GM21447 (cell line): ENCODE data around the gene POU2F1.
"Not testable (repeated sequence)": the region's sequence is repeated elsewhere in the genome, so short reads cannot be mapped to it uniquely, and the experiment has no call there.

Source experiments
- ATAC-seq: cut with Tn5 transposase; IDR thresholded peaks from one replicate; pipeline ENCODE4 v1.9.1; 2021; ENCODE audit not compliant: unreplicated experiment

Gene POU2F1

DNA sequence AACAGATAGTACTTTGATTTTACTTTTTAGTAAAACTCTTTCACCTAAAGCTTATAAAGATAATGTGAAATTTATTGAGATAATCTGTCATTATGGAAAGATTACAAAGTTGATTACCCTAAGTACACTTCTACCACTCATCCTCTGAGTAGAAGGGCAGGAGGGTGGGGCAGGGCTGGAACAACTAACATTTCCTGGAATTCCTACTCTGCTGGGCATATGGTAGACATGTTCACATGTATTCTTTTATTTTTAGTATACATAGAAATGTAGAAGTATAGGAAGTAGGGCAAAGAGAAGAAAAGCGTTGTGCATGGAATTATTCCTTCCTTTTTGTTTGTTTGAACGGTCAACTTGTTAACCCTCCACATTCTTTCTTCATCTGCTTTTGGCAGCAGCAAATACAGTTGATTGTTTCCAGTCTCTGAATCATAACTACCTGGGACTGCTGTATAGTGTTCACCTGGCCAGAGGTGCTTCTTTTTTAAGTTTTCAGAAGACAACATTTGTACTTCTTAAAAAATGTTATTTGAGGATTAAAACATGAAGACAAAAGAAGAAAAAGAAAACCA is 85.1 kb downstream of the POU2F1 start:
- no peak for ATAC-seq

DNA sequence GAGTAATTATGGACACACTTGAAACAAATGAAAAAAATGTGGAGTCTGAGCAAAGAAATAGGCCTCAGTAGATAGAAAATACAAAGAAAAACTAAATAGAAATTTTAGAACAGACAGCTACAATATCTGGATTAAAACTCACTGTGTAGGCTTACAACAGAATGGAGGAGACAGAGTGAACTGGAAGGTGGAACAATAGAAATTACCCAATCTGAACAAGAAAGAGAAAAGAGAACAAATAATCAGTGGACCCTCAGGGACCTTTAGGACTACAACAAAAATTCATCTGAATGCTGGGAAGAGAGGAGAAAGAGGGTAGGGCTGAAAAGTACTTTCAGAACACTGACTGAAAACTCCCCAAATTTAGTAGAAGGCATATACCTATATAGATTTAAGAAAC is 90.0 kb downstream of the POU2F1 start:
- ATAC-seq = no peak

DNA sequence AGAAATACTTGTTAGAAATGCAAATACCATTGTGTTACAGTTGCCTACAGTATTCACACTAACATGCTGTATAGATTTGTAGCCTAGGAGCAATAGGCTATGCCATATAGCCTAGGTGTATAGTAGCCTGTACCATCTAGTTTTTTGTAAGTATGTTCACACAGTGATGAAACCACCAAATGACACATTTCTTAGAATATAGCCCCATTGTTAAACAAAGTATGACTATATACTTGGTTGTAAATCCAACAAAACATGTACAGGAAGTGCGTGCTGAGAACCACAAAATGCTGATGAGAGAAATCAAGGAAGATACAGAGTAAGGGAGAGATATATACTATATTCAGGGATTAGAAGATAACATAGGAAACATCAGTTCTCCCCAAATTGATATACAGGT is 92.2 kb downstream of the POU2F1 start:
- ATAC-seq = no peak

DNA sequence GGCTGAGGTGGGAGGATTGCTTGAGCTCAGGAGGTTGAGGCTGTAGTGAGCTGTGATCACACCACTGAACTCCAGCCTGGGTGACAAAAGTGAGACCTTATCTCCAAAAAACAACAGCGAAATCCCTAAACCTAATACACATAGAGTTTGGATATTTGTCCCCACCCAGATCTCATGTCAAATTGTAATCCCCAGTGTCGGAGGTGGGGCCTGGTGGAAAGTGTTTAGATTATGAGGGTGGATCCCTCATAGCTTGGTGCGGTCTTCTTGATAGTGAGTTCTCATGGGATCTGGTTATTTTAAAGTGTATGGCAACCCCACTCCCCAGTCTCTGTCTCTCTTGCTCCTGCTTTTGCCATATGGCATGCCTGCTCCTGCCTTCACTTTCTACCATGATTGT is 94.0 kb downstream of the POU2F1 start:
- ATAC-seq = no peak

DNA sequence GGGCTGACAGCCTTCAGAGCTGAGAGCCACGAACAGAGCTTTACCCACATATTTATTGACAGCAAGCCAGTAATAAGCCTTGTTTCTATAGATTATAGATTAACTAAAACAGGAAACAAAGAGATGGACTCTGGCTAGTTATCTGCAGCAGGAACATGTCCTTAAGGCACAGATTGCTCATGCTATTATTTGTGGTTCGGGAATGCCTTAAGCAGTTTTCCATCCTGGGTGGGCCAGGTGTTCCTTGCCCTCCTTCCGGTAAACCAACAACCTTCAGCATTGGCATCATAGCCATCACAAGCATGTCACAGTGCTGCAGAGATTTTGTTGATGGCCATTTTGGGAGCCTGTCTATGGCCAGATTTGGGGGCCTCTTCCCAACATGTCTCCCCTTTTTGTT is 96.8 kb downstream of the POU2F1 start:
- ATAC-seq = no peak

- not testable (repeated sequence) for ATAC-seq
Observed at GRCh38 chr1:167319206-167319605, 98.5 kb downstream of the POU2F1 start.

GRCh38 chr1:167322483-167322882 is 101.8 kb downstream of the POU2F1 start:
- no peak for ATAC-seq

- no peak for ATAC-seq
Observed at GRCh38 chr1:167325151-167325550, 104.5 kb downstream of the POU2F1 start.

DNA sequence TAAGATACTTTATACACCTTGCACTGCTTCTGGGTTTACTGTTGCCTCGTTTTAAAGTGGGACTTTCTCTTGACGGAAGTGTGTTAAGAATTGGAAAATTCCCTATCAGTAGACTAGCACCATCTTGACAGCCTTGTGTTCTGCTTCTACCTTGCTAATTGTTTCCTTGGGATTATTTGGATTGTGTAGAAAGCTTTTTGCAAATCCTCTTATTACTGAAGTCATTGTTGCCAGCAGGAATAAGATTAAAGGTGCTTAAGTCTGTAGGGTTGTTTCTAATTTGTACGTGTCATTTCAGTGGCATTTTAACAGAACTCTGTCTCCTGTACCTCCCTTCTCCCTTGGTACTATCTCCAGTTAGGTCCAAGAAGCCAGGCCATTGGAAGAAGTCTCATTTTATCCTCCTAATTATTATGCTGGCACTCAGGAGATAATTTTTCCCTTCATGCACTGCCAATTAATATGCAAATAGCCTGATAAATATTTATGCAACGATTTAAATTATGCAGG is 107.7 kb downstream of the POU2F1 start:
- no peak for ATAC-seq

GRCh38 chr1:167328816-167329483 is 108.3 kb downstream of the POU2F1 start:
- peak; percentile 66 for ATAC-seq

- peak; percentile 35 for ATAC-seq
Observed at GRCh38 chr1:167330601-167331293, 110.1 kb downstream of the POU2F1 start.

GRCh38 chr1:167331650-167332049 is 111.0 kb downstream of the POU2F1 start:
- no peak for ATAC-seq

- ATAC-seq = no peak
Observed at GRCh38 chr1:167332503-167332902, 111.8 kb downstream of the POU2F1 start.

DNA sequence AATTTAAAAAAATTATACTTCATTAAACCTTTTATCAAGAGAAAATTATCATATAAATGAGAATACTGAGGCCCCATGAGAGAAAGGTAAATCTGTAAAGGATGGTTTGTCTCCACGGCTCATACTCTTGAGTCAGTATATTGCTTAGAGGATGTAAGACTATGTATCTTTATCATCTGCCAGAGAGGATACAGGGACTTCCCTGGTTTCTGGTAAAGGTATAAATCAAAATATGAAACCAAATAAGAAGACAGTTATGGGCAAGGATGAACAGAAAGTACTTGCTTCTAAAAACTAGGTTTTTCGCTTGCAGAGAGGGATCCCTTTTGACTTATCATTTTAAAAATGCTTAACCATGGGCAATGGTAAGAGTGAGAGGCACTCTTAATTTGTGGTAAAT is 112.4 kb downstream of the POU2F1 start:
- no peak for ATAC-seq

- no peak for ATAC-seq
Observed at GRCh38 chr1:167333703-167334102, 113.0 kb downstream of the POU2F1 start.

- no peak for ATAC-seq
Observed at GRCh38 chr1:167339405-167339804, 118.7 kb downstream of the POU2F1 start.

GRCh38 chr1:167342846-167343245 is 122.2 kb downstream of the POU2F1 start:
- ATAC-seq = no peak

DNA sequence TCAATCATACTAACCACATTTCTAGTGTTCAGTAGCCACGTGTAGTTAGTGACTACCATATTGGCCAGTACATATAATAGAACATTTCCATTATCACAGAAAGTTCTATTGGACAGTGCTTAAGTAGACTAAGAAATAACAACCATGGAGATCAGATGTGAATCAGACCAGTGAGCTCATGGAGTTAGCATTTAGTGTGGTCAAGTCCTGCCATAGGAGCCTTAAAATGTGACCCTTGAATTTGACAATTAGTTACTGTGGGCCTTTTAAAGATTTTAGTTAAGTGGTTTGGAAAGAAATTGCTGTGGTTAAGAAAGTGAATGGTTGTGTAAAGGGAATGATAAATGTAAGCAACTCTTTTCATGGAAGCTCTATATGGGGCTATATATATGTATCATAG is 123.4 kb downstream of the POU2F1 start:
- ATAC-seq = no peak

DNA sequence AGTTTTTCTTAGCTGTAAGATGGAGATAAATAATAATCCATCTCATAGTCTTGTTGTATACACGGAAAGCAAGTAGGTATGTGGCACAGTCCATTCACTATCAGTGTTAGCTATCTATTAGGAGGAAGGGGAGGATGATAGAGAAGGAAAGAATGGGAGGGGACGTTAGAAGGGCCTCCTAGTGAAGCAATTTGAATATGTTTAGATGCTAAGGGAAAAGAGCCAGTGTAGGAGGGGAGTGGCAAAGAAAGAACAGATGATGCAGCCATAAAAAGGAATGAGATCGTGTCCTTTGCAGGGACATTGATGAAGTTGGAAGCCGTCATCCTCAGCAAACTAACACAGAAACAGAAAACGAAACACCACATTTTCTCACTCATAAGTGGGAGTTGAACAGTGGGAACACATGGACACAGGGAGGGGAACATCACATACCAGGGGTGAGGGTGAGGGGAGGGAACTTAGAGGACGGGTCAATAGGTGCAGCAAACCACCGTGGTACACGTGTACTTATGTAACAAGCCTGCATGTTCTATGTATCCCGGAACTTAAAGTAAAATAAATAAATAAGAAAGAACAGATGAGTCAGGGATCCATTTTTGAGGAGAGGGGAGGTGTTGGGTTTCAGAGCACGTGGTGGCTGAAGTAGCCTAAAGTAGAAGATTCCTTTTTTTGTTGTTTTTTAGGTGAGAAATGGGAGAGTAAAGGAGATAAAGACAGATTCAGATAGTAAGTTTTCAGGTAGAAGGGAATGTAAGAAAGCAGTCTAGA is 124.1 kb downstream of the POU2F1 start:
- no peak for ATAC-seq

GRCh38 chr1:167345386-167345733 is 124.7 kb downstream of the POU2F1 start:
- ATAC-seq = no peak

DNA sequence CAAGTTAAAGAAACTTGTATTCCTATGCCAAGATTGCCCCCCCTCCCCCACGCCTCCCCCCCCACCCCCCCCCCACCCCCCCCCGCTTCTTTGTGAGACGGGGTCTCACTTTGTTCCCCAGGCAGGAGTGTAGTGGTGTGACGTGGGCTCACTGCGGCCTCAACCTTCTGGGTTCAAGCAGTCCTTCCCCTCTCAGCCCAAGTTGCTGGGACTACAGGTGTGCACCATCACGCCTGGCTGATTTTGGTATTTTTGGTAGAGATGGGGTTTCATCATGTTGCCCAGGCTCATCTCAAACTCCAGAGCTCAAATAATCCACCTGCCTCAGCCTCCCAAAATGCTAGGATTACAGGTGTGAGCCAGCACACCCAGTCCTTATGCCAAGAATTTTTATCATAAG is 136.6 kb downstream of the POU2F1 start:
- ATAC-seq = no peak

GRCh38 chr1:167359295-167359694 is 138.6 kb downstream of the POU2F1 start:
- ATAC-seq = no peak
